K562 (cell line): ENCODE results near the gene CNFN. TPM values are rescaled to one million over a fixed set of nuclear protein-coding genes. Genes with fewer than 3 reads are reported as not detected.

Source experiments
- ATAC-seq: fragments of 200-7000 bp; cut with Tn5 transposase; 3 replicates; pipeline ENCODE4 v1.9.1; 2020; ENCODE audit warnings: moderate library complexity
- BruUV-seq: library from RNA; stranded (reverse); fragments of 400-500 nt; replicated peaks from 2 replicates; lab custom pipeline; 2021; lab: Mats Ljungman, UMichigan
- CTCF ChIA-PET: fragments of 300-600 bp; formaldehyde crosslinking; extraction: SDS; loops from one replicate; lab custom pipeline; 2021; ENCODE audit warnings: low intra/inter-chr PET ratio; lab: Yijun Ruan, JAX
- POLR2A ChIA-PET: fragments of 300-600, 350-650 bp; sonication (Branson Sonifier 250); formaldehyde crosslinking; extraction: SDS; loops from one replicate; lab custom pipeline; 2021; ENCODE audit warnings: antibody characterized with exemption, inconsistent platforms; lab: Yijun Ruan, JAX
- DNase-seq, 4 experiments: peaks; one replicate each; pipeline versions ENCODE4 v3.0.0 to v3.0.0-alpha.2; 2011 to 2018; ENCODE audit warnings: low spot score in 3 of 4, mixed read lengths in 3 of 4; ENCODE audit errors: extremely low read depth in 1 of 4
- FAIRE-seq: peaks from 2 replicates; lab custom pipeline; 2011; peaks lifted over from hg19 to GRCh38; lab: Jason Lieb, UNC
- H2AFZ ChIP-seq: 2 replicates; pipeline ENCODE4 v1.6.0; 2011; ENCODE audit warnings: low read depth, low read length, control low read depth, inconsistent platforms
- H3K27ac ChIP-seq: fragments of 200-600 bp; 3 replicates; pipeline ENCODE4 v1.8.0; 2011; ENCODE audit warnings: low read depth, mild to moderate bottlenecking, control low read depth, inconsistent platforms, low read length, moderate library complexity, mixed read lengths; ENCODE audit errors: extremely low read depth
- H3K27me3 ChIP-seq, 2 experiments: fragments of 300-600 bp in 1 of 2; 2 replicates in 1 of 2; 3 replicates in 1 of 2; pipeline versions ENCODE4 v1.6.0 to v1.8.0; 2011; ENCODE audit warnings: inconsistent platforms in 2 of 2, low read length in 2 of 2, mild to moderate bottlenecking in 1 of 2, mixed read lengths in 1 of 2, moderate library complexity in 1 of 2; ENCODE audit not compliant: control insufficient read depth in 2 of 2, insufficient read depth in 2 of 2
- H3K36me3 ChIP-seq: fragments of 300-600 bp; 3 replicates; pipeline ENCODE4 v1.8.0; 2011; ENCODE audit warnings: mild to moderate bottlenecking, low read length, inconsistent platforms; ENCODE audit not compliant: control insufficient read depth, insufficient read depth
- H3K4me1 ChIP-seq, 2 experiments: fragments of 200-600 bp in 1 of 2; replicated peaks in 1 of 2; 2 replicates in 1 of 2; 3 replicates in 1 of 2; pipeline versions ENCODE4 v1.5.1 to v1.8.0; 2011; ENCODE audit warnings: inconsistent platforms in 2 of 2, low read length in 2 of 2, mild to moderate bottlenecking in 1 of 2, mixed read lengths in 1 of 2, moderate library complexity in 1 of 2; ENCODE audit not compliant: control insufficient read depth in 2 of 2, insufficient read depth in 2 of 2
- H3K4me2 ChIP-seq: 2 replicates; pipeline ENCODE4 v1.6.1; 2011; ENCODE audit warnings: low read length, control low read depth, inconsistent platforms, mixed read lengths; ENCODE audit not compliant: insufficient read depth
- H3K4me3 ChIP-seq: fragments of 200-600 bp; sonication (generic), shearing (Covaris generic); 2 replicates; pipeline ENCODE4 v1.5.1; 2016; ENCODE audit warnings: control low read depth, inconsistent platforms
- H3K79me2 ChIP-seq: fragments of 200-600 bp; 3 replicates; pipeline ENCODE4 v1.8.0; 2011; ENCODE audit warnings: low read length, inconsistent platforms; ENCODE audit not compliant: control insufficient read depth, insufficient read depth
- H3K9ac ChIP-seq, 2 experiments: 2 replicates each; pipeline versions ENCODE4 v1.6.0 to v1.6.1; 2011; ENCODE audit warnings: low read depth in 2 of 2, low read length in 2 of 2, control low read depth in 1 of 2, inconsistent platforms in 1 of 2, mild to moderate bottlenecking in 1 of 2, mixed read lengths in 1 of 2; ENCODE audit not compliant: insufficient read depth in 1 of 2
- H3K9me1 ChIP-seq: one replicate; pipeline ENCODE4 v1.6.0; 2011; ENCODE audit warnings: inconsistent platforms, mild to moderate bottlenecking, low read length, moderate library complexity; ENCODE audit not compliant: control insufficient read depth, insufficient read depth
- H3K9me3 ChIP-seq: replicated peaks from 2 replicates; pipeline ENCODE4 v1.5.1; 2011; ENCODE audit warnings: low read depth, low read length, inconsistent platforms; ENCODE audit not compliant: control insufficient read depth, insufficient read depth
- H4K20me1 ChIP-seq: replicated peaks from 2 replicates; pipeline ENCODE4 v1.6.1; 2011; ENCODE audit warnings: low read length, inconsistent platforms, mixed read lengths; ENCODE audit not compliant: control insufficient read depth, insufficient read depth
- BCOR ChIP-seq: fragments of 450-650 bp; IDR thresholded peaks from 2 replicates; pipeline ENCODE4 v1.6.1; 2016
- KDM1A ChIP-seq, 2 experiments: fragments of 450-650 bp; IDR thresholded peaks; 2 replicates each; pipeline ENCODE4 v1.6.1; 2016; ENCODE audit warnings: mild to moderate bottlenecking in 2 of 2
- MEIS2 ChIP-seq: fragments of 450-650 bp; IDR thresholded peaks from 2 replicates; pipeline ENCODE4 v1.6.1; 2014; ENCODE audit warnings: mild to moderate bottlenecking; ENCODE audit not compliant: partially characterized antibody
- RBM25 ChIP-seq: fragments of 200-400 bp; formaldehyde crosslinking; IDR thresholded peaks from 2 replicates; pipeline ENCODE4 v1.6.1; 2018; ENCODE audit warnings: low read length, low read depth, moderate library complexity; ENCODE audit not compliant: severe bottlenecking
- WHSC1 ChIP-seq: IDR thresholded peaks from one replicate; pipeline ENCODE4 v1.6.1; 2012; ENCODE audit warnings: low read length, control low read depth, inconsistent platforms
- WGBS: fragments of 100-300 bp; shearing (Covaris generic); methylation state at CpG from one replicate; pipeline ENCODE4 v1.1.6; 2016; ENCODE audit warnings: low coverage, mixed read lengths; ENCODE audit not compliant: insufficient coverage; ENCODE audit errors: missing lambda C conversion rate; 5-methylcytosine and 5-hydroxymethylcytosine counted together
- in situ Hi-C: fragments of 300-500 bp; cut with MboI; formaldehyde crosslinking; loops from 4 replicates; pipeline ENCODE4 v1.15.0; 2018; ENCODE audit warnings: inconsistent platforms, mixed read lengths
- intact Hi-C: fragments of 100-400 bp; cut with micrococcal nuclease; formaldehyde crosslinking; loops from 2 replicates; pipeline ENCODE4 v1.14.2; 2022
- polyA plus RNA-seq, 8 experiments: library from polyadenylated mRNA; depleted of rRNA in 4 of 8; stranded (reverse) in 5 of 8; unstranded in 3 of 8; fragments of >200 nt; fragmentation: Nextera tagmentation in 2 of 8; fragmentation: Illumina TruSeq in 1 of 8; extraction: Ambion mirVana in 2 of 8; extraction: Trizol in 1 of 8; gene quantifications; 2 replicates each; pipeline versions ENCODE4 v1.2.1 to v1.2.3, GENCODE V29; 2011 to 2014; ENCODE audit warnings: inconsistent platforms in 1 of 8, missing spikeins in 1 of 8
- total RNA-seq, 7 experiments: library from RNA; depleted of rRNA in 6 of 7; stranded (reverse); fragments of >200 nt in 6 of 7; fragmentation: Illumina TruSeq in 2 of 7; extraction: Trizol in 2 of 7; gene quantifications; 2 replicates each; pipeline versions ENCODE4 v1.2.1 to v1.2.3, GENCODE V29; 2011 to 2021; ENCODE audit warnings: low replicate concordance in 1 of 7

CNFN gene
- total and polyA plus RNA-seq, 9 of the 15 experiments (the other 6 are each of a cell fraction or from before 2014, with no cell fraction given): 0.18 to 0.52 (median 0.27) TPM; not detected in 5

GRCh38 chr19:42422092-42422900 lies 32.2 kb upstream of the CNFN start:
- BruUV-seq: no TSS peak
- no peak for FAIRE-seq
- in situ Hi-C loops (no loop called here), intact Hi-C loops (no loop called here)
- Histone ChIP-seq H3K4me1 (peaks cover 0 to 25% of the 10 kb centered on the region in 2 experiments; a peak in 2 of 5 replicates), H4K20me1 (no peaks in the 10 kb centered on the region), H3K79me2 (no peaks in the 10 kb centered on the region), H3K9me3 (no peaks in the 10 kb centered on the region), H3K4me2 (no peak overlapping the region), H3K9ac (peak overlapping the region in 1 of 2 experiments; percentile 55; a peak in 1 of 4 replicates), H3K27ac (no peak overlapping the region), H3K9me1 (no peaks in the 10 kb centered on the region), H3K36me3 (no peaks in the 10 kb centered on the region), H3K4me3 (no peak overlapping the region), H3K27me3 (peaks cover 0 to 5% of the 10 kb centered on the region in 2 experiments; a peak in 1 of 5 replicates), H2AFZ (no peak overlapping the region)
- ATAC-seq: no peak
- TF ChIP-seq WHSC1: no peak
- 0 out of 2 replicates have a peak, but pooled peaks have one; percentile 34 for TF ChIP-seq BCOR
- TF ChIP-seq RBM25: peak; percentile 65
- peak; percentile 24 for TF ChIP-seq MEIS2
- TF ChIP-seq KDM1A (IDR thresholded peaks at IDR 0.05): peak in 1 of 2 experiments; percentile 26; a peak in 1 of 4 replicates
- CTCF ChIA-PET: no interaction called here
- POLR2A ChIA-PET: no interaction called here
- 24% methylated on average over 17 of the region's 17 CpGs for WGBS
- no peak for DNase-seq
